GM12891 (cell line): Measurements from ENCODE around the gene CTNNB1.

Experiments
- POLR2A ChIP-seq: IDR thresholded peaks from 2 replicates; pipeline ENCODE4 v1.6.1; 2011; ENCODE audit warnings: low read depth, low read length, control low read depth
- TAF1 ChIP-seq: IDR thresholded peaks from 2 replicates; pipeline ENCODE4 v1.6.1; 2011; ENCODE audit warnings: low read depth, low read length, control low read depth

- no peak for TF ChIP-seq POLR2A
- no peak for TF ChIP-seq TAF1
These were observed 20.1 kb downstream of the CTNNB1 start for GRCh38 chr3:41219424-41219823.
